NCI-H82 treated with DMSO at 0.1 percent for 48 hours (cell line): ENCODE data around the gene KLHL8.
A peak's percentile ranks its signal among the peaks of the same experiment; 100 is the strongest.

ENCODE experiments used
- DNase-seq: peaks from one replicate; lab custom pipeline; 2025; ENCODE audit not compliant: unreplicated experiment; lab: John Stamatoyannopoulos, UW

The KLHL8 gene

DNA sequence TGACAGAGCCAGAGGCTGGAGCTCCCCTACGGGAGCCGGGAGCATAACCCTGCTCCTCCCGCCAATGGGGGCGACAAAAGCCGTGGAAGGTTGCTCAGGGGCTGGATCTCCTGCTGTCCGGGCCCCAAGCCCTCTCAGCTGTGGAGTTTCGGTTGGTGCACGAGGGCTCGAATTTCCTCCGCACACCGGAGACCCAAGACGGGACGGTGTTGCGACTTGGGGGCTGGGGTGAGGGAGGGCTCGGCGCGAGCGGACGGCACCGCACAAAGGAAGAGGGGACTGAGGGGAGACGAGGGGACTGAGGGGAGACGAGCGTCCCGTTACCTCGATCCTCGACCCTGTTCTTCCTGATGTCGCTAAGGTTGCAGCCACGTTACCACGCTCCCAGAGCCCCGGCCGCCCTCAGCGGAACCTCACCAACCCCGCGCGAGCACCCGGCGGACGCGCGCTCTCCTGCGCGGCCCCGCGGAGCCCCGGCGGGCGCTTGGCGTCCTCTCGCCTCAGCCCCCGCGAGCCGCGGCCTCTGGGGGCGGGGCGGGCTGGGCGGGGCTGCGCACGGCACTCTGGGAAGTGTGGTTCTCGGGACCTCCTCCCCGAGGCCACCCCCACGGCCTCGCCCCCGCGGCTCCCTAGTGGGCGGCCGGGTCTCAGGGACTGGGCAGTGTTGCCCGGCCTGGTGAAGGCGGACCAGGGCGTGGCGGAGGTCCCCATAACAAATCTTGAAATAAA is at the start of gene KLHL8:
Gene KLHL8, minus strand, starts transcription at position 525 of the 729 bp plus-strand sequence. CDS start 25,079 bp downstream, outside the sequence.
- peak; percentile 35 for DNase-seq

DNA sequence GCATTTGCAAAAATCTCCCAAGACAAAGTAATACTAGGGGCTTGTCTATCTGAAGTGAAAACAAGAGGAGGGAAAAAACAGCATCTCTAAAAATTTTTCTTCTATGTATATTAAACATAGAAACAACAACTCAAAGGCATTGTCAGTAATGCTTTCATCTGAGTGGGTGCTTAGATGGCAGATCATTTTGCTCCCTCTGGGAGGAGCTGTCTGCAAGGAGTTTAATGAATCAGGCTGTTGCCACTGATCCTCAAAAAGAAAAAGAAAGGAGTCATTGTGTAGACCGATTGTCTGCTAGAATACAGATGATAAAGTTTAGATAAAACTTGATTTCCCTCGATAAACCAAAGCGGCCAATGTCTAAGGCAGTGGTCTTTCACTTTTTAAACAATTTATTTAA is 49.7 kb upstream of the KLHL8 start:
- peak; percentile 0 for DNase-seq

DNA sequence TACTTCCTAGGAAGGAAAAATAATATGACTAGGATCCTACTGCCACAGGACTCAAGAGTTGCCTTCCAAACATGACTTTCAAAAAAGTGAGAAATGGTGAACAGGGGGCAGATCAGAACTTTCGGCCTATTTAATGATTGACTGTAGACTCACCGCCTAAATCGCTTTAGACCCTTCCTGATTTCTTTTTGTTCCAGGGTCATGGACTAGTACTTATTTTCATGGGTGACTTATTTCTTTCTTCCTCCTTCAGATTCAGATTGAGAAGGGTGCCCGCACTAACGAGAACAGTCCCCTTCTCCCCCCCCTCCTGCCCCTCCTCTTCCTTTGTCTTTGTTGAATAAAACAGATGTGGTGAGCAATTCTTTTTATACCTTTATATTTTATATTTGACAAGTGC is 48.0 kb upstream of the KLHL8 start:
- no peak for DNase-seq

DNA sequence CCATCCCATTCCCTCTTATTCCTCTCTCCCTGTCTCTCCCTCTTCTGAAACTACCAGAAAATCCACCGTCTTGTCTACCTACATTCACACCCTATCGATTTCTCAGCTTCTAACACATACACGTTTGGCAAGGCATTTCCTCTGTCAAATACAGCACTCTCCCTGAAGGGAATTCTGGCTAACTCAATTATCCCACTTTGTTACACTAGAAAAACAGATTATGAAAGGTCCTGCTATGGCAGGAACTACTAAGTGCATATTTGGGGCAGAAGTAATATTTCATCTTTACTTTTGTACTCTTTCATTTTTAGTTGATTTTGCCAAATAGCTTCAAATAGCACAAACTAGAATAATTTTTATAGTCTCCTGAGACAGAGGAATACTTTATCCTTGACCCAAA is 46.6 kb upstream of the KLHL8 start:
- no peak for DNase-seq

DNA sequence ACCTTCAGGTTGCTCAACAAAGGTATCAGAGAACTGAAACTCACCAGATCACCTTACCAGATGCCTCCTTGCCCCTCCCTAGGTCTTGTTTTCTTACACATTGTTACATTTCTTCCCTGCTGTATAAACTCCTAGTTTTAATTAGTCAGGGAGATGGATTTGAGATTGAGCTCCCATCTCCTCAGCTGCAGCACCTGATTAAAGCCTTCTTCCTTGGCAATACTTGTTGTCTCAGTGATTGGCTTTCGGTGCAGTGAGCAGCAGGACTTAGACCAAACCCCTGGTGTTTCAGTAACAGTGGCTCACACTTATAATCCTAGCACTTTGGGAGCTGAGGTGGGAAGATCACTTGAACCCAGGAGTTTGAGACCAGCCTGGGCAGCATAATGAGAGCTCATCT is 42.5 kb upstream of the KLHL8 start:
- DNase-seq = no peak

DNA sequence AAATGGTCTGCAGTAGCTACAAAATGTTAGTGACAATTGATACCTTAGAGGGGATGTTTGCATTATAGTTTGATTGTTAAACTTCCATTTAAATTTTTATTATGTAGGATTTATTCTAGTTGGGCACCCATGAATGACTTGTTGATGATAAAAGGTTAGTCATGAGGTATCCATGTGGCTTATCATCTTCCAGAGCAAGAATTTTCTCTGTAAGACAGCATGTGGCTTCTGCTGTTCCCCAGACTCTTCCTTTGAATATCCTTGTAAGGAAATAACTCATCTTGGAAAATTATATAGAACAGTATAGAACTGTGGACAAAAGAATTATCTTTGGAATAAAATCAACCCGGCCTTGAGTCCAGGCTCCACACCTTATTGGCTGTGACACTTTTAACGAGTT is 40.1 kb upstream of the KLHL8 start:
- no peak for DNase-seq

DNA sequence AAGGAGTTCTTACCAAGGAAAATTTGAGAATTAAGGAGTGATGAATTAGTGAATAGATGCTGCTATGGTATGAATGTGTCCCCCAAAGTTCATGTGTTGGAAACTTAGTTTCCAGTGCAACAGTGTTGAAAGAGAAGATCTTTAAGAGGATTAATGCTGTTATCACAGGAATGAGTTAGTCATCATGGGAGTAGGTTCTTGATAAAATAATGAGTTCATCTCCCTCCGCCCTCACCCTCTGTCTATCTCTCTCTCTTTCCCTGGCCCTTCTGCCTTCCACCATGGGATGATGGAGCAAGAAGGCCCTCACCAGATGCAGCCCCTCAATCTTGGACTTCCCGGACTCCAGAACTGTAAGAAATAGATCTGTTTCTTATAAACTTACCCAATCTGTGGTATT is 38.3 kb upstream of the KLHL8 start:
- no peak for DNase-seq

DNA sequence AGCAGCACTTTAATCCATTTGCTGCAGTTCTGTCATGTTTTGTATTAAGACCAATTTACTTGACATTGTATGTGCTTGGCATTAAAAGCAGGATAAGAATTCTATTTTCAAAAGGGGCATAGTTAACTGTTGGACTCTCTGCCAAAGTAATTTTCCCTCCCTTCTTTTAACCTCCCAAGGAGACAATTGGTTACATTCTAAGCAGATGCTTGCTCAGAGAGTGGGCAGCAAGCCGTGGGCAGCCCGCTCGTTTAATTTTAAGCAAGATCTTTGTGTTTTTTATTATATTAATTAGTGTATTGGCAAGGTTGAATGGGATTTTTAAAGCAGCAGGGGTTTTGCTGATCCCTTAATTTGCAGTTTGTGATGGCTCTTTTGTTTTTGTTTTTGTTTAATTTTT is 37.1 kb upstream of the KLHL8 start:
- no peak for DNase-seq

DNA sequence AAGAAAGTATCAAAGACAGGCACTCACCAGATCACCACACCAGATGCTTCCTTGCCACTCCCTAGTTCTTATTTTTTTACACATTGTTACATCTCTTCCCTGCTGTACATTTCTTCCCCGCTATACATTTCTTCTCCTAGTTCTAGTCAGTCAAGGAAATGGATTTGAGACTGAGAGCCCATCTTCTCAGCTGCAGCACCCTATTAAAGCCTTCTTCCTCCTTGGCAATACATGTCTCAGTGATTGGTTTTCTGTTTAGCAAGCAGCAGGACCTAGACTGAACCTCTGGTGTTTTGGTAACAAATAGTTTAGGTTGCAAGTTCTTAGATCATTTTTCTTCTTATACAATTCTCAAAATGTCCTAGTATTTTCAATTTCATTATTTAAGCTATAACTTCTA is 35.3 kb upstream of the KLHL8 start:
- DNase-seq = no peak

DNA sequence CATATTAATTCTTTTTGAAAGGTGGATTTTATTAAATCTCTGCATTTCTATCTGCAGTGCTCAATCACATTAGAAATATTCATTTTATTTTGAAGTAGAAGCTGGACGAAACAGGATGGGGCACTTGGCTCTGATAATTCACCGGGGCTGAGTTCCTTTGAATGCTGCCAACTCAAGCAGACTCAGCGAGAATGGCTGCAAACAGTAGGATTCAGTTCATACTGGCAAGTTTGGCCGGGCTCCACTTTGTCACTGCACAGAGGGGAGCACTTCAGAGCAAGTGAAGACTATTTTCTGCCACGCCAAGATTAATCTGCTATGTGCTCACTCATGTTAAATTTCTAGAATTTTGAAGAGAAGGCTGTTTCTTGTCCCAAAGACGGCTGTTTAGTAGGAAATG is 30.7 kb upstream of the KLHL8 start:
- DNase-seq = no peak

DNA sequence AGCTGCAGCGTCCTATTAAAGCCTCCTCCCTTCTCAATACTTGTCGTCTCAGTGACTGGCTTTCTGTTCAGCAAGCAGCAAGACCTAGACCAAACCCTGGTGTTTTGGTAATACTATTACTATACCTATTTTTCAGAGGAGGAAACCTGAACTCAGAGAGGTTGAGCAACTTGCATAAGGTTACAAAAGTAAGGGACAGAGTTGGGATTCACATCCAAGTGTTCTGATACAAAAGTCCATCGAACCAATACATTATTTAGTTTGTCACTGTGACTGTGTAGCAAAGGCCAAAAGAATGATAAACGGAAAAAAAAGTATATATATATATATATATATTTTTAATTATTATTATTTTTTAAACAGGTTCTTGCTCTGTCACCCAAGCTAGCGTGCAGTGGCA is 29.9 kb upstream of the KLHL8 start:
- no peak for DNase-seq

DNA sequence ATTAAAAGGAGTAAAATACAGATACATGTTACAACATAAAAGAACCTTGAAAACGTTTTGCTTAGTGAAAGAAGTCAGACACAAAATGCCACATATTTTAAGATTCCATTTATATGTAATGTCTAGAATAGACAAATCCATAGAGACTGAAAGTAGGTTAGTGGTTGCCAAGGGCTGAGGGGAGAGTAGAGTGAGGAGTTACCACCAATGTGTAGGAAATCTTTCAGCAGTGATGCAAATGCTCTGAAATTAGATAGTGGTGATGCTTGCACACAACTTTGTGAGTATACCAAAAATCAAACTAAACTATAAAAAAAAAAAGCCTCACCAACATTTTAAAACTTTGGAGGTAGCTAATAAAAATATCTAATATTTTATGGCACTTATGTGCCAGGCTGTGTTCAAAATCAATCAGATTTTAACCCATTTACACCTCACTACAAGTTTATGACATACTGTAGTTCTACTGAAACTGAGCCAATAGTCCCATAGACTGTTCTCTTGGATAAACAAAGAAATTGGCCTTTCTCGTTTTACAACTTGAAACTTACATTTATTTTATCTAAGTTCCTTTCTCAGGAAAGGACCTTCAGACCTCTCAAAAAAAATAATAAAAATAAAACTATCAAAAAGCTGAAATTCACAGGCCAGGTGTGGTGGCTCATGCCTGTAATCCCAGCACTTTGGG is 29.1 kb upstream of the KLHL8 start:
- no peak for DNase-seq

DNA sequence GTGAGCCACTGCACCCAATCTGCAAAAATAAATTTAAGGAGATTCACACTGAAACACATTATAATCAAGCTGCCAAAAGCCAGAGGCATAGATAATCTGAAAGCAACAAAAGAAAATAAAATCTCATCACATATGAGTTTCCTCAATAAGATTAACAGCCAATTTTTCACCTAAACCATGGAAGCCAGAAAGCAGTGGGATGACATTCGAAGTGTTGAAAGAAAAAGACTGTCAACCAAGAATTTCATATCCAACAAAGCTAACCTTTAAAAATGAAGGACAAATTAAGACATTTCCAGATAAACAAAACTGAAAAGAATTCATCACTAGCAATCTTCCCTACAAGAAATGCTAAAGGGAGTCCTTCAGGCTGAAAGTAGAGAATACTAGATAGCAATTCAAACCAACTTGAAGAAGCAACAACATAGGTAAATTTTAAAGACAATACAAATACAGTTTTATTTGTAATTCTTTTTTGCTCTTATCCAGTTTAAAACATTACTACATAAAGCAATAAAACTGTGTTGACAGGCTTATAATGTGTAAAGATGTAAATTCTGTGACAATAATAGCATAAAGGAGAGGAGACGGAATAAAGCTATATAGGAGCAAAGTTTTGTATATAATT is 23.1 kb upstream of the KLHL8 start:
- no peak for DNase-seq

DNA sequence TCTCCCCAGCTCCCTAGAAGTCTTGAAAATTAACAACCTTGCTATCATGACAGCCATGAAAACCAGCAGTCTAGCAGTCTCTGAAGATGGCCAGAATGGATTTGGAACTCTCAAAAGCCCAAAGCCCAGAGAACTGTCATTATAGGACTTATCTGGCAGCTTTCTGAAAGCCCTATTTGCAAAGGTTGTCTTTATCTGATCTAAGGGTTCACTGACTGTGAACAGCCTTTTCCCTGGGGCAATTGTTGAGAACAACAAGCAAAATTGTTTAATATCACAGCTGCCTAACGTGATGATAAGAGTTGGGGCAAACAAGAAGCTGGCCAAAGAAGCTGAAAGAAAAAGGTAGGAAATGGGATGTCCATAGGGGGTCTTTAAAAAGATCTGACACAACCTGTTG is 20.9 kb upstream of the KLHL8 start:
- no peak for DNase-seq

DNA sequence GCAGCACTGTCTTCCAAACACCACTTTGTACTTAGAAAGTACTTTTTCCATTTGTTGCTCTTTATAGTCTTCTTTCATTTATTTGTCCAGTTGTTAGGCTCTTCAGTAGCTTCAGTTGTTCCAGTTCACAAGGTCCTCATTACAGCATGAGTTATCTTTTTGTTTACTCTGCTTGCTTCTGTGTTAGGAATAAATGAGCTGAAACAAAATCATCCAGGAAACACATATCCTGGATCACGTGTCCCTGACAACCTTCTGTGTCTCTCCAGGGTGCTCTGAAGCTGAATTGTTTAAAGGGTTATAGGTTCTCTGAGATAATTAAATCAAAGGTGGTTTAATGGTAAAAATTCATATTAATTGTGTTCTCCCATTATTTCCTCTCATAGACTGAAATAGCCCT is 19.9 kb upstream of the KLHL8 start:
- DNase-seq = no peak

DNA sequence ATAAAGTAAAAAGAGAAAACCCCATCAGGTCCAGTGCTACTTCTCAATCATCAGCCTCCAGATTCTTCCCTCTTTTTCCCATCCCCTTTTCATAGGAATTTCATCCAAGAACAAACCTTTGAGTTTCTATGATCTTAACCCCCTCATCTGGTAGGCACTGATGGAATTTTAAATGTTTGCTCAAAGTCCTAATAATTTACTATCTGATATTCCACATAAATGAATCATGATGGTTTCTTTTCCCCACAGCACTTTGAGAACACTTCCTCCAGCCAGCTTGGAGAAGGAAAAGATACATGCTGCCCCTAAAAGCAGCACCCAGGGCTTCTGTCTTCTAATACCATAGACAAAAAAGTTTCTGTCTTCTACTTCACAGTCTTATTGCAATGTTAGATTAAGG is 19.4 kb upstream of the KLHL8 start:
- no peak for DNase-seq

DNA sequence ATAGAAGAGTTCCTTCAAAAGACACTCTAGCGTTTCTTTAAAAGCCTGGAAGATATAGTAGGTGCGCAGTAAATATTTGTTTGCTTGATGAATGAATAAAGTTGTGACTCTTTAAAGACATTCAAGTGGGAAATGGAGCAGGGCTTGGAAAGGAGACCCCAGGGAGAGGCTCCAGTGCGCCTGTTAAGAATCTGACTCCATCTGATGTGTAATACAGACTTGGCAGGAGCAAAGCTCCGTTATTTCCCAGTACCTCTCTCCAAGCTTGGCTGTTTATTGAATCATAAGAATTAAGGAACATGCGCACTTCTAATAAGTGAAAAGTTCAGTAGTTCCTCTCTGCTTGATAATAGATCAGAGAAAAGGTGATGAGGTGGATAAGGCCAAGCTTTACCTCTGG is 18.8 kb upstream of the KLHL8 start:
- DNase-seq = no peak

DNA sequence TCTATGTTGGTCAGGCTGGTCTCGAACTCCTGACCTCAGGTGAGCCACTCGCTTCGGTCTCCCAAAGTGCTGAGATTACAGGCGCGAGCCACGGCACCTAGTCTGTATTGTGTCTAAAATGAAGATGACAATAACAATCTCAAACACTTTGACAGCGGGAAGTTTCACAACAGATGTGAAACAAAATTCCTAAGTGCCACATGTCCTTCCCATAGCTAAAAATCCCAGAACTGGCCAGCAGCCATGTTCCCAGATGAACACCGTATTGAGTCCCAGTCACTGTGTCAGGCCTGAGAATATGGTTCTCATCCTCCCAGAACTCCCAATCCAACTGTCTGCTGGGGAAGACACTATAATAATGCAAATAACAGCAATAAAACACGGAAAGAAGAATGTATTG is 16.4 kb upstream of the KLHL8 start:
- no peak for DNase-seq

DNA sequence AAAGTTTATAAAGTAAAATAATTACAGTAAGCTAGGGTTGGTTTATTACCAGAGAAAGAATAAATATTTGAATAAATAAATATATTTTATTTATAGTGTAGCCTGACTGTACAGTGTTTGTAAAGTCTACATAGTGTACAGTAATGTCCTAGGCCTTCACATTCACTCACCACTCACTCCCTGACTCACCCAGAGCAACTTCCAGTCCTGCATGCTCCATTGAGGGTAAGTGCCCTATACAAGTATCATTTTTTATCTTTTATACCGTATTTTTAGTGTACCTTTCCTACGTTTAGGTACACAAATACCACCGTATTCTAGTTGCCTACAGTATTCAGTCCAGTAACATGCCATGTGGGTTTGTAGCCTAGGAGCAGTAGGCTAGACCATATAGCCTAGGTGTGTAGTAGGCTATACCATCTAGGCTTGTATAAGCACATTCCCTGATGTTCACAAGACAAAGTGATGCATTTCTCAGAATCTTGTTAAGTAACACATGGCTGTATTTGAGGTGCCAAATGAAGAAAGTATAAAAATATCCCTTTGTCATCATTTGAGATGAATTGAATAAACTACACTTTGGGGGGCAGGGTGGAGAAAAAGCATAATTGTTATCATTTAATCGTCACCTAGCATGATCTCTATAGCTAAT is 14.7 kb upstream of the KLHL8 start:
- DNase-seq = no peak

DNA sequence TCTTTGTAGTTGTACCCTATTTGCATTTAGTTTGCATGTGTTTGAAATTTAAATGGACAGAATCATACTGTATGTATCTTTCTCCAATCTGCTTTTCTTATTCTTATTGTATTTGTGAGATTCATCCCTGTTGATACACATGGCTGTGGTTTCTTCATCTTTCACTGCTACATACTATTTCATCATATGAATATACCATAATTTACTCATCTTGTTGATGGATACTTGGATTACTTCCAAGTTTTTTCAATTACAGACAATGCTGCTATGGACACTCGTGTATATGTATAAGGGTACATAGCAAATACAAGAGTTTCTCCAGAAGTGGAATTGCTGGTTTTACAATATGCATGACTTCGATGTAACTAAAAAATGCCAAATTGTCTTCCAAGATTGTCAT is 11.8 kb upstream of the KLHL8 start:
- DNase-seq = no peak

DNA sequence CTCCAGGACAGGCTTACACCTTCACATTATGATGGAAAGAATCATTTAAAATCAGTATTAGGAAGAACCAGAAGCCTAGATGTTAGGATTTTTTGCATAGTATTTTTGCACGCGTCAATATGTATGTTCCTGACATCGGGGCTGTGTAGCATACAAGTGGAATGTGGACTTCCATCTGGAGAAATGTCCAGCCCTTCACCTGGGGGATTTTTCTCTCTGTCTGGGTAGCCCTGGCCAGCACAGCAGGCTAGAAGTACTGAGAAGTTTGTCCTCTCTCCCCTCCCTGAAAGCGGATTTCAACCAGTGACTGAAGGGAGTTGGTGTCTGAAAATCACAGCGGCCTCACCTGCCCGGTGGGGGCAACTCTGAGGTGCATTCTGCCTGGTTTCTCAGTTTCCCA is 10.4 kb upstream of the KLHL8 start:
- DNase-seq = no peak

DNA sequence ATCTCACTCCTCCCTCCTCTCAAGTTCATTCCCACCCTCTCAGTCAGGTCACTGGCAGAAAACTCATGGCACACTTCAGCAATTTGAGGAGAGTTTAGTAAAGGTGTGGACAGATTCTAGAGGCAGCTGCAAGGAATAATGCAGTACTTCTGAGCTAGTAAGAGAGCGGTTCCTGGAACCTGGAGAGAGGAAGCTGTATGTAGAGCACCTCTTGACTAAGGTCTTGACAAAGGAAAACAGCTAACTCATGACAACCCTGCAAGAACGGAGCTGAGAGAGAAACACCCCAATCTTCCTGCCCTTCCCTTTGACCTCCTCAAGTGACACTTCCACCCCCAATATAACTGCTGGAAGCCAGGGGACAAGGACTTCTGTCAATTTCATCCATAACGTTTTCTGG is 9.6 kb upstream of the KLHL8 start:
- DNase-seq = no peak
